GM19351 (cell line): ENCODE results near the gene EFNA2.
"Not testable (repeated sequence)": the region's sequence is repeated elsewhere in the genome, so short reads cannot be mapped to it uniquely, and the experiment has no call there.

Source experiments
- ATAC-seq: cut with Tn5 transposase; IDR thresholded peaks from one replicate; pipeline ENCODE4 v1.9.1; 2021; ENCODE audit warnings: mild to moderate bottlenecking, moderate library complexity; ENCODE audit not compliant: unreplicated experiment

EFNA2 gene

GRCh38 chr19:1315470-1316166 is 29.9 kb downstream of the EFNA2 start:
- ATAC-seq, result no peak

GRCh38 chr19:1316466-1316865 is 30.8 kb downstream of the EFNA2 start:
- no peak for ATAC-seq

GRCh38 chr19:1317274-1318003 is 31.8 kb downstream of the EFNA2 start:
- ATAC-seq, result no peak

GRCh38 chr19:1318678-1319471 is 33.2 kb downstream of the EFNA2 start:
- ATAC-seq, result no peak

- ATAC-seq, result not testable (repeated sequence)
These were observed 34.6 kb downstream of the EFNA2 start for GRCh38 chr19:1320282-1320650.

GRCh38 chr19:1321539-1321938 is 35.9 kb downstream of the EFNA2 start:
- no peak for ATAC-seq

- ATAC-seq, result no peak
These were observed 36.7 kb downstream of the EFNA2 start for GRCh38 chr19:1322198-1322981.

GRCh38 chr19:1324249-1324805 is 38.7 kb downstream of the EFNA2 start:
- ATAC-seq, result no peak

GRCh38 chr19:1324806-1325567 is 39.3 kb downstream of the EFNA2 start:
- ATAC-seq, result no peak

- ATAC-seq, result no peak
These were observed 40.1 kb downstream of the EFNA2 start for GRCh38 chr19:1325568-1326294.

GRCh38 chr19:1327125-1327524 is 41.5 kb downstream of the EFNA2 start:
- ATAC-seq, result no peak

- ATAC-seq, result not testable (repeated sequence)
These were observed 46.5 kb downstream of the EFNA2 start for GRCh38 chr19:1332208-1332607.

- ATAC-seq, result no peak
These were observed 50.5 kb downstream of the EFNA2 start for GRCh38 chr19:1336079-1336684.

GRCh38 chr19:1340681-1341469 is 55.2 kb downstream of the EFNA2 start:
- ATAC-seq, result no peak

GRCh38 chr19:1343041-1343440 is 57.4 kb downstream of the EFNA2 start:
- ATAC-seq, result no peak

- no peak for ATAC-seq
These were observed 63.5 kb downstream of the EFNA2 start for GRCh38 chr19:1349211-1349610.

GRCh38 chr19:1350867-1351266 is 65.2 kb downstream of the EFNA2 start:
- no peak for ATAC-seq
